CD4-positive, alpha-beta T cell treated with Interleukin-6 at 100 ng/mL for 8 hours (primary cell): Measurements from ENCODE around the gene KRT81.

ENCODE experiments used
- DNase-seq: peaks from one replicate; pipeline ENCODE4 v3.0.0-alpha.2; 2020; ENCODE audit warnings: mixed read lengths, low spot score

Gene KRT81

GRCh38 chr12:52291267-52291935, at the start of gene KRT81:
KRT81 (minus strand) TSS chr12:52291534; CDS start chr12:52291465, 69 bp downstream.
- no peak for DNase-seq

- DNase-seq: no peak
These were observed 47.1 kb upstream of the KRT81 start for GRCh38 chr12:52338241-52338960.

GRCh38 chr12:52337054-52337453, 45.7 kb upstream of the KRT81 start:
- DNase-seq: no peak

GRCh38 chr12:52336641-52337040, 45.3 kb upstream of the KRT81 start:
- DNase-seq: no peak

GRCh38 chr12:52335598-52336262, 44.4 kb upstream of the KRT81 start:
- DNase-seq: no peak

GRCh38 chr12:52334185-52334584, 42.9 kb upstream of the KRT81 start:
- DNase-seq: no peak

GRCh38 chr12:52333321-52333720, 42.0 kb upstream of the KRT81 start:
- DNase-seq: no peak

GRCh38 chr12:52332381-52332780, 41.0 kb upstream of the KRT81 start:
- DNase-seq: no peak

- no peak for DNase-seq
These were observed 40.5 kb upstream of the KRT81 start for GRCh38 chr12:52331833-52332232.

- no peak for DNase-seq
These were observed 39.7 kb upstream of the KRT81 start for GRCh38 chr12:52331039-52331438.

- no peak for DNase-seq
These were observed 36.6 kb upstream of the KRT81 start for GRCh38 chr12:52327830-52328500.

- peak; percentile 84 for DNase-seq
These were observed 35.9 kb upstream of the KRT81 start for GRCh38 chr12:52327052-52327829.

- no peak for DNase-seq
These were observed 32.8 kb upstream of the KRT81 start for GRCh38 chr12:52324153-52324444.

- DNase-seq: no peak
These were observed 32.2 kb upstream of the KRT81 start for GRCh38 chr12:52323416-52324152.

GRCh38 chr12:52323001-52323400, 31.7 kb upstream of the KRT81 start:
- DNase-seq: no peak

- DNase-seq: no peak
These were observed 30.7 kb upstream of the KRT81 start for GRCh38 chr12:52322069-52322468.

- no peak for DNase-seq
These were observed 30.1 kb upstream of the KRT81 start for GRCh38 chr12:52321418-52321817.

GRCh38 chr12:52320784-52321400, 29.6 kb upstream of the KRT81 start, which contains the start of gene KRT83:
KRT83 (minus strand) TSS chr12:52321398; CDS start chr12:52321335, 63 bp downstream.
- no peak for DNase-seq

GRCh38 chr12:52319097-52319496, 27.8 kb upstream of the KRT81 start:
- DNase-seq: no peak

GRCh38 chr12:52318241-52318990, 27.1 kb upstream of the KRT81 start:
- no peak for DNase-seq
